Measurements from ENCODE around the gene NLRP14.

DNA sequence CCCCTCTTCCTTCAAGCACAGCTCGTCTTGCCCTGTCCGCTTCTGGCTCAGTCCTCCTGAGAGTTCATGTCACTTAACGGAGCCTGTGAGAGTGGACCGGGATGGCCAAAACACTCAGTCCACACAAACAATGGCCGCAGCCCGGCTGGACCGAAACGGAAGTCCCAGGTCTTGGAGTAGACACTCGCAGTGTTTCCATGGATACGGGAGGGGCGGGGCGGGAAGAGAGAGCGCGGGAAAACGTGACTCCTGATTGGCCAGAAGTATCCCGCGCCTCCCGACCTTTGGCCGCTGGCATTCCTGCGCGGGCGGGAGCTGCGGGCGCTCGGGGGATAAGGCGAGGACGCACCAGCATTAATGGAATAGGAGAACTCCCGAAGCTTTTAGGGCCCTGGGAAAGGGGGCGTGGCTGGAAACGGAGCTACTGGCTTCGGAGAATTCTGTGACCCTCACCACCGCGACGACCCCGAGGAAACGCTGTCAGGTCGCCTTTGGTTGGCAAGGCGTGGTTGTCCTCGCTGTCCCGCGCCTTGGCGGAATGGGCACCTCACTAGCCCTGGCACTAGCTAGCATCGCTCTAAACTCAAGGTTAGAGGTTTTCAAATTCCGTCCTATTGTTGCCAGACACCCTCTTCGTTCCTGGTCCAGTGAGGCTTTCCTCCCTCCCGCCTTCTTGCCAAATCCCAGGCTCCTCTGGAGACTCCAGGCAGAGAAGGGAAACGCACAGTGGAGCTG, at the start of gene NLRP14, which contains the start of gene ZNF214:
- TF ChIP-seq EZH2 (IDR thresholded peaks at IDR 0.05; ENCODE audit: borderline replicate concordance, low read depth, low read length, severe bottlenecking) (no peak), POLR2A (IDR thresholded peaks at IDR 0.05; ENCODE audit: low read depth, low read length) (peak; percentile 31)
- TF ChIP-seq, protein P1, sequence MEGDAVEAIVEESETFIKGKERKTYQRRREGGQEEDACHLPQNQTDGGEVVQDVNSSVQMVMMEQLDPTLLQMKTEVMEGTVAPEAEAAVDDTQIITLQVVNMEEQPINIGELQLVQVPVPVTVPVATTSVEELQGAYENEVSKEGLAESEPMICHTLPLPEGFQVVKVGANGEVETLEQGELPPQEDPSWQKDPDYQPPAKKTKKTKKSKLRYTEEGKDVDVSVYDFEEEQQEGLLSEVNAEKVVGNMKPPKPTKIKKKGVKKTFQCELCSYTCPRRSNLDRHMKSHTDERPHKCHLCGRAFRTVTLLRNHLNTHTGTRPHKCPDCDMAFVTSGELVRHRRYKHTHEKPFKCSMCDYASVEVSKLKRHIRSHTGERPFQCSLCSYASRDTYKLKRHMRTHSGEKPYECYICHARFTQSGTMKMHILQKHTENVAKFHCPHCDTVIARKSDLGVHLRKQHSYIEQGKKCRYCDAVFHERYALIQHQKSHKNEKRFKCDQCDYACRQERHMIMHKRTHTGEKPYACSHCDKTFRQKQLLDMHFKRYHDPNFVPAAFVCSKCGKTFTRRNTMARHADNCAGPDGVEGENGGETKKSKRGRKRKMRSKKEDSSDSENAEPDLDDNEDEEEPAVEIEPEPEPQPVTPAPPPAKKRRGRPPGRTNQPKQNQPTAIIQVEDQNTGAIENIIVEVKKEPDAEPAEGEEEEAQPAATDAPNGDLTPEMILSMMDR (IDR thresholded peaks at IDR 0.05; ENCODE audit: extremely low read depth in 1 of 2, insufficient read depth in 1 of 2, low read depth in 1 of 2, low read length in 2 of 2), result no peak
